ENCODE data around the gene OR2T6.
"Not testable (repeated sequence)": the region's sequence is repeated elsewhere in the genome, so short reads cannot be mapped to it uniquely, and the experiment has no call there.

Gene OR2T6, protein sequence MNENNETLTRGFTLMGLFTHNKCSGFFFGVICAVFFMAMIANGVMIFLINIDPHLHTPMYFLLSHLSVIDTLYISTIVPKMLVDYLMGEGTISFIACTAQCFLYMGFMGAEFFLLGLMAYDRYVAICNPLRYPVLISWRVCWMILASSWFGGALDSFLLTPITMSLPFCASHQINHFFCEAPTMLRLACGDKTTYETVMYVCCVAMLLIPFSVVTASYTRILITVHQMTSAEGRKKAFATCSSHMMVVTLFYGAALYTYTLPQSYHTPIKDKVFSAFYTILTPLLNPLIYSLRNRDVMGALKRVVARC

GRCh38 chr1:248375446-248375845 lies at the start of gene OR2T6:
Gene OR2T6 (plus strand): TSS chr1:248375746. CDS start chr1:248387609, 11,863 bp downstream.
- FAIRE-seq: no peak

DNA sequence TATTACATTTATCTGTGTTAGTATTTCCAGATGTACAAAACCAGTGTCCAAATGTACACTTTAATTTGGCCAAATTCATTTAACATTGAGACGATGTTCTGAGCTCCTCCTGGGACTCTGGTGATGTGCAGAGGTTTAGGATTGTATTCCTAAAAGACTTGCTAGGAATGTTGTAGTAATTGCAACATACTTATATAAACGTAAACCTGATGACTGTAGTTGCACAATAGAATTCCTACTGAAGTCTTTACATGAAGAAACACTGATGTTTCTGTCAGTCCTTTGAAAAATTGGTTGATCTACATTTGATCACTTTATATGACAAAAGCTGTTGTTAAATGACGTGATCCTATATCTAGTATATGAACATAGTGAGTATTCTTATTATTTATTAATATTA lies 32.1 kb upstream of the OR2T6 start:
- FAIRE-seq: no peak

GRCh38 chr1:248348475-248348874 lies 27.1 kb upstream of the OR2T6 start, which contains the start of gene OR14C36:
Gene OR14C36 (plus strand): TSS chr1:248348775. CDS start chr1:248348775, 0 bp downstream.
- no peak for FAIRE-seq

GRCh38 chr1:248359415-248359814 lies 16.1 kb upstream of the OR2T6 start:
- no peak for FAIRE-seq

DNA sequence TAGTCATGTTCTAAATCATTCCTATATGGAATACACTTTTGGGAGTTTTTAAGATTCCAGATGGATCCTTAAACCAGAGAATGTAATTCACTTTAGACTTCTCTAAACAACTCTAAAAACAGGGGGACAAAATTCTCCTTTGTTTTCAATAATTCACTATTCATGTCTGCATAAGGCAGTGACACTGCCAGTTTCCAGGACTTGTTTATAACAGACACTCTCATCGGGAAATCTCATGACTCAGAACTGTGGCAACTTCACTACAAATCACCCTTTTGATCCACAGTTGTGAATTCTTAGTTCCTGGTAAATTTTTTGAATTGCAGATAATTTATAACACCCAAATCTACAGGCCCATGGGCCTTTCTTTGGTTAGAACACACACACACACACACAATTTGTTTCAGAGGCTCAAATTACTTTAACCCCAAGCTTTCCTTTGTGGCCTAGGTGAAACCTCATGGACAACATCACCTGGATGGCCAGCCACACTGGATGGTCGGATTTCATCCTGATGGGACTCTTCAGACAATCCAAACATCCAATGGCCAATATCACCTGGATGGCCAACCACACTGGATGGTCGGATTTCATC lies 14.3 kb upstream of the OR2T6 start, which contains the start of gene OR2T4:
OR2T4 (plus strand) TSS at position 545 of the 595 bp plus-strand sequence; CDS start at position 545, 0 bp downstream.
- FAIRE-seq: no peak

DNA sequence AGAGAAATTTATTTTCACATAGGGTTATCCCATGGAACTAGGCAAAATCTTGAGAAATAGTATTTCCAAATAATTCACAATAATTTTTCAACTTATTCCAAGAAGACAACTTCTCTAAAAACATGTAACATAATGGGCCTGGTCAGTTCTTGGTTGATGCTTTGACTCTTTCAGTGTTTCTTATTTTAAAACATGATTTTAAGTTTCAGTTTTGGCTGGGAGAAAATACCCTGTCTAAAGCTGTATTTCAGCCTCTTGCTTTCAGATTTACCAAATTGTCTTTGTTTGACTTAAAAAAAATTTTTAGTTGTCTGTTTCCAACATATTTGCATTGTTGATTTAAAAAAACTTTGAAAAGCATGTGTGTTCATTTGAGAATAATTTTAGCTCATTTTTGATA lies 8.9 kb upstream of the OR2T6 start:
- no peak for FAIRE-seq

DNA sequence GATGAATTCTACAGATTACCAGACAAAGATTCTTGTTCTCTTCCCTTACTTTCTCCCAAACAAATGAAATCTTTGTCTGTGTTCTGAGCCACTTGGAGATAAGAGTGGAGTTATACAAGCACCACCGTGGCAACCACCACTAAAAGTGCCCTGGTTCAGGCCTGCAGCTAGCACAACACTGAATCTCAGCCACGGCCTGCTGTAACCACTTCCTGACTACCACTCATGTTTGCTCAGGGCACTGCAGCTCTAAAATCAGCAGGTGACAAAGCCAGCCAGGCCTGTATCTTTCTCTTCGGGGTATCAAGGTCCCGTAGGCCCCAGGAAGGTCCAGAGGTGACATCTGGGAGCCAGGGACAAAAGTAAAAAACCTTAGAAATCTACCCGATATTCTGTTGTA lies 3.2 kb upstream of the OR2T6 start:
- FAIRE-seq: no peak

GRCh38 chr1:248373761-248374160 lies 1.8 kb upstream of the OR2T6 start:
- no peak for FAIRE-seq

DNA sequence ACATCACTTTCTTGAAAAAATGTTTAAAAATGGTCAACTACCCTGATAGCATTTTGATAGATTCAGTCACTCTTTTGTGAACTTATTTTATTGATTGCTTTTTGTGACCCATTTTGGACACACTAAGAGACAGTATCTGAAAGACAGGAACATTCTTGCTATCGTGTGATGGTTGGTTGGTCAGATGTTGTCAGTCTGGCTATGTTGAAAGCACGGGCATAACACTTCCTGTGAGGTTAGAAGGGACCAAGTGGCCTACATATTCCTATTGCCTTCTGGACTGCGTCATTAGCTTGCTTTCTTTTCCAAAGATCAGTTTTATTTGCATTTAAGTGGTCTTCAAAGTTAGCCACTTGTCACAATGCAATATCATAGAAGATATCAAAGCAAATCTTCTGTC lies 1.4 kb downstream of the OR2T6 start:
- no peak for FAIRE-seq

DNA sequence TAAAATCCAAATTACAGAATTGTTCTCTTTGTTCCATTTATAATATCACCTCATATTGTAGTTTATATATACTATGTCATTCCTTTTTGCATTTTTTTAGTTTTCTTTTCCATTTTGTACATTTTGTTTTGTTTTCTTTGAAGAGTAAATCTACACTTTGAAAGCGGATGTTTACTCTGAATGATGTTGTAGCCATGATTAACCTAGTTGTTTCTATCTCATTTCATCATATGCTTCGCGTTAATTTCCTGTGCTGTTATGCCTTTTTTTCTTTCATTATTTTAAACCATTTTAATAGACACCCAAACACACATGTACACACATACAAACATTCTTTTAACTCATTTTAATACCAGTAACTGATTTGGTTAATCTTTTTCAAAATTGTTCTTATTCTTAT lies 5.3 kb downstream of the OR2T6 start:
- FAIRE-seq: no peak

DNA sequence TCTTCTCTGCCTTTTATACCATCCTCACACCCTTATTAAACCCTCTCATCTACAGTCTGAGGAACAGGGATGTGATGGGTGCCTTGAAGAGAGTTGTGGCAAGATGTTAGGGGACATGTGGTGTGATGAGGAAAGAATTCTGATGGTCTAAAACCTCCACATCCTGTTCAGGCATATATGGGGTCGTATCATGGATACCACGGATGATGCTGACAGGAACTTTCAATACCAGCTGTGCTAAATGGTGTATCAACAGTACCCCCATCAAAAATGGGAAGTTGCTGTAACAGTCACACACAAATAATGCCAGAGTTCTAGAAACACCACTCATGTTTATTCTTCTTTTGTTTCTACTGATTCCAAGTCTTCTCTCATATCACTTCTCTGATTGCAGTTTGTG lies 12.9 kb downstream of the OR2T6 start:
- no peak for FAIRE-seq

- FAIRE-seq: no peak
These were observed 17.5 kb downstream of the OR2T6 start for GRCh38 chr1:248393050-248393449.

GRCh38 chr1:248402748-248403147 lies 27.2 kb downstream of the OR2T6 start, which contains the start of gene OR2T1:
Gene OR2T1 (plus strand): TSS chr1:248403048. CDS start chr1:248406148, 3,100 bp downstream.
- no peak for FAIRE-seq

DNA sequence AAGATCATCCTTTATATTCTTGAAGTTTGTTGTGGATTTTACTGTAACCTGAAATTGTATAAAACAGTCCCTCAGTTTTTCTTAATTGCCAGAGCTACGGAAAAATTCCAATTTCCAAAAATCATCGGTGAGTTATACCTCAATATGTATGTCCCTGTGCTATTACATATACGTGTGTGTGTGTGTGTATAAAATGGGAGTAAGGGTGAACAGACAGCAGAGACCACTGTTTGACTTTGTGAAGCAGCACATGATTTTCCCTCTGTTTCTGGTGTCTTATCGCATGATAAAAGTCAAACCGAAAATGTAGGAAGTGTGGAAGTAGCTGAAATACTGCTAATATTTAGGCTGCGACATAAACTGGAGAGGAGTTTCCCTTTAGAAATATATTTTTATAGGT lies 28.5 kb downstream of the OR2T6 start:
- no peak for FAIRE-seq

GRCh38 chr1:248406721-248407692 lies 31.5 kb downstream of the OR2T6 start:
- FAIRE-seq: no peak

DNA sequence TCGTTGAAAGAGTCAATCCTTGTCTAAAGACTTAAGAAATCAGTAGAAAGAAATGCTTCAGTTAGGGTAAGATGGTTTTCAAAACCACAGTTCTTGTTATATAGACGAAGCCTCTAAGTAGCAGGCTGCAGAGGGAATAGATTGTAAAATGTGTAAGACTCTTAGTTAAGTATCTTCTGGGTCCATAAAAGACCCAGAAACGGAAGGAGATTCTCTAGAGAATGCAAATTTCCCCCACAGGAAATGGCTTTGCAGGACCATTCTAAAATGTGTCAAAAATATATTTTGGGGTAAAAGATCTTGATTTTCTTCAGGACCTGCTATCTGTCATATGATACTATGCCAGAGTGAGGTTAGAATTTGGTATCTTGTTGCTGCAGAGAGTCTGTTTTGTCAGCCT lies 40.7 kb downstream of the OR2T6 start:
- FAIRE-seq: no peak

DNA sequence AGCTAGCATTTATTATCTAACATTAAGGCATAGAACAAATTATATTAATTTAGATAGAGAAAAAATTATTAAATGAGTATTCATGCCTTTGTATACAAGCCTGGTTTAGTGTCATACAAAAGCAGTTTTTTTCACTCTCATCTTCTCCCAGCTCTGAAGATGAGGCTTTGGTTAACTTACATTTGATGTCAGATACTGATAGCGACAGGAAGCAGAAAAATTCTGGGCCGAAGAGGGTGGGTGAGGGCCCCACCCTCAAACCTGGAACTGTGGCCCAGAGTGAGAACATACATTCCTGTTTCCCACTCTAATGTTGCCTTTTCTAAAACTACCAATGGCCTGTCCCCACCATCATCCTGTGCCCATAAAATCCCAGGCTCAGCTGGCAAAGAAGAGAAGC lies 42.3 kb downstream of the OR2T6 start:
- no peak for FAIRE-seq

DNA sequence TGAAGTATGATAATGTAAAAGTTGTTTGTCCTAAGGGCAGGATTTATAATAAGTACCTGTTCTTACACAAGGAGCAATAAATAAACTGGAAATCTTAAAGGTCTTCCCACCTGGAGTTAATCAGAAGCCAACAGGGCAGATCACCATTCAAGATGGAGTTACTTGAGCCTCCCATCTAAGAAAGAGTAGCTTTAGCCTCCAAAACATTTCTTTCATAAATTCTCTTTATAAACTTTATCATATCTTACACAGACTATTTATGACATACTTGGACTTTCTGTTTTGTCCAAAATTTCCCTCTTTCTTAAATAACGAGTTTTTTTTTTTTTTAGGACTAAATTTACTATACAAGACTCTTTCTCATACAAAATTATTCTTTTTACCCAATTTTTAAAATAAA lies 45.8 kb downstream of the OR2T6 start:
- no peak for FAIRE-seq

DNA sequence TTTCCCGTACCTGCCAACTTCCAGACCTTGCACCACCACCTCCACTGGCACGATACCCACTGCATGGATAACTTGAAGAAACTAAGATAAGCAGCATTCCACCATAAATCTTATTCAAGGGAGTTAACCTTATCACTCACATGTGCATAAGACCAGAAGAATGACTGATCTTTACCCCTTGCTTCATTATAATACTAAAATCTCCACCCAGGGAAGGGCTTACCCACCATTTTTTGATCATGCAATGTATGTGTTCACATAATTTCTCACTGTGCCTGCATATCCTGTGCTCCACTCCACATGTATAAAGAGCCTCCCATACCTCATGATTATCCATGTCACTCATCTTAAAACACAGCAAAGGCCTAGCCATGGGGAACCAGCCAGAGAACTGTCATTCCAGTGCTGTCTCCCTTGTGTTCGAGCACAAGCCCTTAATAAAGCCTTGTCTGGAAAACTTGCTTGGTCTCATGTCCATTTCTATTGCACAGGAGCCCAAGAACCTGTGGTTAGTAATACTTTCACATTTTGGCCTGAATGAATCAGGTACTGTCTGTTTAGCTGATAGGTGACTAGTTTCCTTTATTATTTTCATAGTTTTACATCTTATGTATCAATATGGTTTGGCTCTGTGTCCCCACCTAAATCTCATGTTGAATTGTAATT lies 52.1 kb downstream of the OR2T6 start:
- not testable (repeated sequence) for FAIRE-seq

DNA sequence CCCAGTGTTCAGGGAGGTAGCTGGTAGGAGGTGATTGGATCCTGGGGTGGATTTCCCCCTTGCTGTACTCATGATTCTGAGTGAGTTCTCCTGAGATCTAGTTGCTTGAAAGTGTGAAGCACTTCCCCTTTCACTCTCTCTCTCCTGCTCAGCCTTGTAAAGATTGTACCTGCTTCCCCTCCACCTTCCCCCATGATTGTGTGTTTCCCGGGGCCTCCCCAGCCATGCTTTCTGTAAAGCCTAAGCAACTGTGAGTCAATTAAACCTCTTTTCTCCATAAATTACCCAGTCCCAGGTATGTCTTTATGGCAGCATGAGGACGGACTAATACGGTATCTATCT lies 52.6 kb downstream of the OR2T6 start:
- FAIRE-seq: not testable (repeated sequence)

DNA sequence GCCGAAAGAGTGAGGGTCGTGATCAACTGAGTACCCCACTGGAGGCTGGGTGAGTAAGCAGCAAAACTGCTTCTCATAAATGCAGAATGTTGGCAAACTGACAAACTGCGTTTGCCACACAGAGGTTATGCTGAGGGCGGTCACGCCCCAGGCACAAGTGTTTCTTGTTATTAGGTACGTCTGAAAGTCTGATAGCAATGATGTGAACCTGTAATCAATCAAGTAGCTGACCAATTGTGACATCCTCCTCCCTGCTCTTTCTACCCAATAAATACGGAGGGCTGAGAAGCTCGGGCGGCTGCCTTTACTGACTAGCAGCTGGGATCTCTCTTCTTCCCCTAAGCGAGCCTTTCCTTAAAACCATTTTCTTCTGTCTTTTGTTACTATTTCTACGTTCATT lies 56.1 kb downstream of the OR2T6 start:
- FAIRE-seq: not testable (repeated sequence)

GRCh38 chr1:248432201-248432600 lies 56.7 kb downstream of the OR2T6 start:
- FAIRE-seq: not testable (repeated sequence)
